ENCODE measurements around the gene LAX1.
"Not testable (repeated sequence)": the region's sequence is repeated elsewhere in the genome, so short reads cannot be mapped to it uniquely, and the experiment has no call there.

The LAX1 gene

GRCh38 chr1:203733009-203733863 lies 31.7 kb upstream of the LAX1 start:
- TF ChIP-seq, protein P1, sequence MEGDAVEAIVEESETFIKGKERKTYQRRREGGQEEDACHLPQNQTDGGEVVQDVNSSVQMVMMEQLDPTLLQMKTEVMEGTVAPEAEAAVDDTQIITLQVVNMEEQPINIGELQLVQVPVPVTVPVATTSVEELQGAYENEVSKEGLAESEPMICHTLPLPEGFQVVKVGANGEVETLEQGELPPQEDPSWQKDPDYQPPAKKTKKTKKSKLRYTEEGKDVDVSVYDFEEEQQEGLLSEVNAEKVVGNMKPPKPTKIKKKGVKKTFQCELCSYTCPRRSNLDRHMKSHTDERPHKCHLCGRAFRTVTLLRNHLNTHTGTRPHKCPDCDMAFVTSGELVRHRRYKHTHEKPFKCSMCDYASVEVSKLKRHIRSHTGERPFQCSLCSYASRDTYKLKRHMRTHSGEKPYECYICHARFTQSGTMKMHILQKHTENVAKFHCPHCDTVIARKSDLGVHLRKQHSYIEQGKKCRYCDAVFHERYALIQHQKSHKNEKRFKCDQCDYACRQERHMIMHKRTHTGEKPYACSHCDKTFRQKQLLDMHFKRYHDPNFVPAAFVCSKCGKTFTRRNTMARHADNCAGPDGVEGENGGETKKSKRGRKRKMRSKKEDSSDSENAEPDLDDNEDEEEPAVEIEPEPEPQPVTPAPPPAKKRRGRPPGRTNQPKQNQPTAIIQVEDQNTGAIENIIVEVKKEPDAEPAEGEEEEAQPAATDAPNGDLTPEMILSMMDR (IDR thresholded peaks at IDR 0.05; ENCODE audit: low read depth, low read length, missing control alignments) = no peak
- in situ Hi-C loops (cut with HindIII; ENCODE audit: low sequenced_read_pairs) = loop anchor here (10.0 kb wide), 1 partner anchor 368 kb away; no protein-coding TSS in a partner anchor
- H3K4me3 ChIP-seq (ENCODE audit: low read depth, low read length) = no peak overlapping the region
- no peak for DNase-seq (ENCODE audit: low read depth)

- TF ChIP-seq, protein P1 (IDR thresholded peaks at IDR 0.05; ENCODE audit: low read depth, low read length, missing control alignments) = no peak
- in situ Hi-C loops (cut with HindIII; ENCODE audit: low sequenced_read_pairs) = no loop called here
- no peak for DNase-seq (ENCODE audit: low read depth)
- no peak overlapping the region for H3K4me3 ChIP-seq (ENCODE audit: low read depth, low read length)
These were observed 22.5 kb upstream of the LAX1 start for GRCh38 chr1:203742436-203742835.

- no peak overlapping the region for H3K4me3 ChIP-seq (ENCODE audit: low read depth, low read length)
- TF ChIP-seq, protein P1 (IDR thresholded peaks at IDR 0.05; ENCODE audit: low read depth, low read length, missing control alignments) = no peak
- DNase-seq (ENCODE audit: low read depth) = no peak
- in situ Hi-C loops (cut with HindIII; ENCODE audit: low sequenced_read_pairs) = no loop called here
These were observed 21.9 kb upstream of the LAX1 start for GRCh38 chr1:203743091-203743571.

GRCh38 chr1:203744075-203744972 lies 20.7 kb upstream of the LAX1 start:
- in situ Hi-C loops (cut with HindIII; ENCODE audit: low sequenced_read_pairs) = no loop called here
- TF ChIP-seq, protein P1 (IDR thresholded peaks at IDR 0.05; ENCODE audit: low read depth, low read length, missing control alignments) = no peak
- no peak overlapping the region for H3K4me3 ChIP-seq (ENCODE audit: low read depth, low read length)
- peak; percentile 27 for DNase-seq (ENCODE audit: low read depth)

DNA sequence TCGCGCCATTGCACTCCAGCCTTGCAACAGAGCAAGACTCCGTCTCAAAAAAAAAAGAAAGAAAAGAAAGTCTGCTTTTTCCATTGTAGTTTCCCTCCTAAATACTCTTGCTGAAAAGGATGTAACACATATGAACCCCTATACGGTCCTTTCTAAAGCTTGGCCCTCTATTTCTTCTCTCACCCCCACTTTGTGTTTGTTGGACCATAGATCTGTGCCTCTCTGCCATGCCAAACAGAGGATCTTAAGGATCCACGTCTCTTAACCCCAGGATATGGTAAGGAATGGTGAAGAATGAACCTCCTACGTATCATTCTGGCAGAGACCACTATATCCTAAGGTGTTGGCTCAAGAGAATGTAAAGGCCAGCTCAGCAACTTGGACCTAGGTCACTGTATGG lies 18.7 kb upstream of the LAX1 start:
- TF ChIP-seq, protein P1 (IDR thresholded peaks at IDR 0.05; ENCODE audit: low read depth, low read length, missing control alignments) = no peak
- in situ Hi-C loops (cut with HindIII; ENCODE audit: low sequenced_read_pairs) = loop anchor here (5.0 kb wide), 1 partner anchor 46 kb away; no protein-coding TSS in a partner anchor
- no peak for DNase-seq (ENCODE audit: low read depth)
- no peak overlapping the region for H3K4me3 ChIP-seq (ENCODE audit: low read depth, low read length)

DNA sequence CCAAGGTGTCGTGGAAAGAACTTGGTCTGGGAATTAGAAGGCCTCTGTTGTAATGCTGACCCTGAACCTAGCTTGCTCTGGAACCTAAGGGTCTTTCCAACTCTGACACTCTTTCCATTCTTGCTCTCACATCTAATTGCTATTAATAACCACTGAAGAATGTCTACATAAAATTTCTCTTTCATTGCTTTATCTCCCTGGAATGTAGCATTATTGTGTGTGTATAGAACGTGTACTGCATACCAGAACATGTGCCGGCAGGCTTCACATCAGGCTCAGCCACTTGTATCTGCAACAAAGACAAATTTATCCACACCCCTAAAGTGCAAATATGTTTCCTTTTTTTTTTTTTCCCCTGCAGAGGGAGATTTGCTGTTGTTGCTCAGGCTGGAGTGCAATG lies 13.9 kb upstream of the LAX1 start:
- no peak for DNase-seq (ENCODE audit: low read depth)
- in situ Hi-C loops (cut with HindIII; ENCODE audit: low sequenced_read_pairs) = no loop called here
- TF ChIP-seq, protein P1 (IDR thresholded peaks at IDR 0.05; ENCODE audit: low read depth, low read length, missing control alignments) = no peak
- H3K4me3 ChIP-seq (ENCODE audit: low read depth, low read length) = no peak overlapping the region

DNA sequence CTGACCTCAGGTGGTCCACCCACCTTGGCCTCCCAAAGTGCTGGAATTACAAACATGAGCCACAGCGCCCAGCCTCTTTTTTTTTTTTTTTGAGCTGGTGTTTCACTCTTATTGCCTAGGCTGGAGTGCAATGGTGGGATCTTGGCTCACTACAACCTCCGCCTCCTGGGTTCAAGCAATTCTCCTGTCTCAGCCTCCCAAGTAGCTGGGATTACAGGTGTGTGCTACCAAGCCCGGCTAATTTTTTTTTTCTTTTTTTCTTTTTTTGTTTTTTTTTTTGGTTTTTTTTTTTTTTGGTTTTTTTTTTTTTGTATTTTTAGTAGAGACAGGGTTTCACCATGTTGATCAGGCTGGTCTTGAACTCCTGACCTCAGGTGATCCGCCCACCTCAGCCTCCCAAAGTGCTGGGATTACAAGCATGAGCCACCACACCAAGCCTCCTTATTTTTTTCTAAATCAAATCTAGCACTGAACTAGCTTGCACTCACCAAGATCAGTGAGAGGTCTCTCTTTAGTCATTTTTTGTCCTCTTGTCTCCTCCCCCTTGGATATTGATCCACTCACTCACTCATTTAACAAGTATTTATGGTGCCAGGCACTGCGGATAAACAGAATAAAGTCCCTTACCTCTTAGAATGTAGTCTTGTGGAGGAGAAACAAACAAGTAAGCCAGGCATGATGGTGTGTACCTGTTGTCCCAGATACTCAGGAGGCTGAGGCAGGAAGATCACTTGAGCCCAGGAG lies 13.2 kb upstream of the LAX1 start:
- DNase-seq (ENCODE audit: low read depth); in situ Hi-C loops (cut with HindIII; ENCODE audit: low sequenced_read_pairs): not testable (repeated sequence)

More for the DNA sequence above, 13.2 kb upstream of the LAX1 start:
- not testable (repeated sequence) for H3K4me3 ChIP-seq (ENCODE audit: low read depth, low read length)

All from astrocyte of the cerebellum (primary cell).